Upper lobe of right lung (tissue), 1 donor: Measurements from ENCODE around the gene FGF4. TPM values are rescaled to one million over a fixed set of nuclear protein-coding genes. Genes with fewer than 3 reads are reported as not detected.

Experiments
- ATAC-seq: fragments of 200-7000 bp; cut with Tn5 transposase; one replicate; pipeline ENCODE4 v1.9.1; 2020; ENCODE audit warnings: mild to moderate bottlenecking, moderate library complexity
- DNase-seq: peaks from one replicate; pipeline ENCODE4 v3.0.0-alpha.2; 2020
- H3K27ac ChIP-seq: fragments of 200-600 bp; one replicate; pipeline ENCODE4 v1.8.0; 2022
- H3K27me3 ChIP-seq: fragments of 200-600 bp; one replicate; pipeline ENCODE4 v1.8.0; 2022; ENCODE audit warnings: mild to moderate bottlenecking
- H3K36me3 ChIP-seq: fragments of 200-600 bp; one replicate; pipeline ENCODE4 v1.8.0; 2022
- H3K4me1 ChIP-seq: fragments of 200-600 bp; one replicate; pipeline ENCODE4 v1.8.0; 2022
- H3K4me3 ChIP-seq: fragments of 200-600 bp; one replicate; pipeline ENCODE4 v1.8.0; 2022; ENCODE audit warnings: mild to moderate bottlenecking
- H3K9me3 ChIP-seq: fragments of 200-600 bp; one replicate; pipeline ENCODE4 v1.8.0; 2022
- intact Hi-C: fragments of 100-400 bp; cut with DNase I; formaldehyde crosslinking; loops from one replicate; pipeline ENCODE4 v1.11.0; 2022
- total RNA-seq: library from RNA; stranded (reverse); fragmentation: NEBNext Ultra II Directional; extraction: Animal tissue kit (Norgen Biotek cat#: 25700); gene quantifications from one replicate; pipeline ENCODE4 v1.2.1, GENCODE V29; 2021
- TF ChIP-seq, protein P1 (sequence below): fragments of 200-600 bp; IDR thresholded peaks from one replicate; pipeline ENCODE4 v1.8.0; 2022; ENCODE audit warnings: antibody characterized with exemption
- donor health status: DM: no; HTN: yes; CAD: no; lungs with severe emphysema.

The FGF4 gene
- total RNA-seq, 1 donor from 2014 or later: not detected

GRCh38 chr11:69819541-69820070, 44.5 kb upstream of the FGF4 start:
- peaks cover 75% of the 10 kb centered on the region for H3K27me3 ChIP-seq
- TF ChIP-seq, protein P1, sequence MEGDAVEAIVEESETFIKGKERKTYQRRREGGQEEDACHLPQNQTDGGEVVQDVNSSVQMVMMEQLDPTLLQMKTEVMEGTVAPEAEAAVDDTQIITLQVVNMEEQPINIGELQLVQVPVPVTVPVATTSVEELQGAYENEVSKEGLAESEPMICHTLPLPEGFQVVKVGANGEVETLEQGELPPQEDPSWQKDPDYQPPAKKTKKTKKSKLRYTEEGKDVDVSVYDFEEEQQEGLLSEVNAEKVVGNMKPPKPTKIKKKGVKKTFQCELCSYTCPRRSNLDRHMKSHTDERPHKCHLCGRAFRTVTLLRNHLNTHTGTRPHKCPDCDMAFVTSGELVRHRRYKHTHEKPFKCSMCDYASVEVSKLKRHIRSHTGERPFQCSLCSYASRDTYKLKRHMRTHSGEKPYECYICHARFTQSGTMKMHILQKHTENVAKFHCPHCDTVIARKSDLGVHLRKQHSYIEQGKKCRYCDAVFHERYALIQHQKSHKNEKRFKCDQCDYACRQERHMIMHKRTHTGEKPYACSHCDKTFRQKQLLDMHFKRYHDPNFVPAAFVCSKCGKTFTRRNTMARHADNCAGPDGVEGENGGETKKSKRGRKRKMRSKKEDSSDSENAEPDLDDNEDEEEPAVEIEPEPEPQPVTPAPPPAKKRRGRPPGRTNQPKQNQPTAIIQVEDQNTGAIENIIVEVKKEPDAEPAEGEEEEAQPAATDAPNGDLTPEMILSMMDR: no peak
- H3K27ac ChIP-seq: no peak overlapping the region
- intact Hi-C loops: no loop called here
- no peak overlapping the region for H3K4me3 ChIP-seq
- DNase-seq: no peak
- no peaks in the 10 kb centered on the region for H3K4me1 ChIP-seq
- H3K36me3 ChIP-seq: no peaks in the 10 kb centered on the region
- ATAC-seq: no peak
- H3K9me3 ChIP-seq: no peaks in the 10 kb centered on the region

- Histone ChIP-seq H3K4me1 (no peaks in the 10 kb centered on the region), H3K27me3 (peaks cover 75% of the 10 kb centered on the region), H3K36me3 (no peaks in the 10 kb centered on the region), H3K27ac (no peak within 1 kb of the TSS), H3K4me3 (no peak within 1 kb of the TSS), H3K9me3 (no peaks in the 10 kb centered on the region)
- DNase-seq (no peak), ATAC-seq (no peak)
- intact Hi-C loops: no loop called here
- TF ChIP-seq, protein P1: no peak
These were observed 43.7 kb upstream of the FGF4 start, which contains the start of gene FGF3 for GRCh38 chr11:69818603-69819441. Gene FGF3 (minus strand): TSS chr11:69819416. CDS start chr11:69818933, 483 bp downstream.

- TF ChIP-seq, protein P1: no peak
- peaks cover 74% of the 10 kb centered on the region for H3K27me3 ChIP-seq
- no peaks in the 10 kb centered on the region for H3K9me3 ChIP-seq
- H3K4me3 ChIP-seq: no peak overlapping the region
- no peaks in the 10 kb centered on the region for H3K4me1 ChIP-seq
- no peak overlapping the region for H3K27ac ChIP-seq
- intact Hi-C loops: no loop called here
- DNase-seq (no peak), ATAC-seq (no peak)
- H3K36me3 ChIP-seq: no peaks in the 10 kb centered on the region
These were observed 43.1 kb upstream of the FGF4 start for GRCh38 chr11:69818231-69818602.

DNA sequence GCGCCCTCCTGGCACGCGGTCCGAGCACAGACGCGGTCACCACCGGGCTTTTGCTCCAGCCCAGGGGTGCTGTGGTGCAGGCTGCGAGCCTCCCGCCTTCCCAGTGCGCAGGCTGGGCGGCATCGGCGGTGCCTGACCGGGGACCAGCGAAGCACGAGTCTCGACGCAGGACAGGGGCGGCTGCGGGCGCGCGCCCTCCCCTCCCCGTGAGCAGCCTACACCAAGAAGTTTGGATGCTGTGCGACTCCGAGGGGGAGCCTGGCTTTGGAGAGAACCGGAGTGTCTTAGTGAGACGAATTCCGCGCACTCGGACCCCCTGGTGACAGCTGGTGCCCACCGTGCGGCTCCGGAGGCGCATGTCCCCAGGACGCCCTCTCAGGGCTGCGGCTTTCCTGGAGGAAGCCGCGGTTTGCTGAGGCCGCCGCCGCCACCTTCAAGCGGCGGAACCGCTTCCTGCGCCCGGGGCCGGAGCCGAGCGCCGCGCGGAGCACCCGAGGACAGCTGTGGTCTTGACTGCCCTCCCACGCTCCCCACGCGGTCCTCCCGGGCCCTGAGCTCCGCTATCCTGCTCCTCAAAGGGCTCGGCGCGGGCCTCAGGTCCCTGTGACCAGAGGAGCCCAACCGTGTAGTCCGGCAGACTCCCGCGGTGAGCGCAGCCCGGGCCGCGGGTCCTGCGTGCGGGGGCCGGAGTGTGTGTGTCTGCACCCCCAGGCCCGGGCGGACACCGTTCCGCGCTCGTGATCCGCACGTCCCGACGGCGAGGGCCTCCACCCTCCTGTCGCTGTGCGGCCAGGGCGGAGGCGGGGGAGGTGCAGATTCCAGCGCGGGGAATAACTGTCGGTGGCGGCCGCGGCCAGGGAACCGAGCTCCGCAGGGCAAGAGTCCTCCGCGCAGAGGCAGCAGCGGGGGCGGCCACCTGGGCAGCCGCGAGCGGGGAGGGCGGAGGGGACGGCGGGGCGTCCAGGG, 42.4 kb upstream of the FGF4 start:
- H3K4me3 ChIP-seq: no peak overlapping the region
- intact Hi-C loops: no loop called here
- ATAC-seq: no peak
- H3K27ac ChIP-seq: no peak overlapping the region
- H3K4me1 ChIP-seq: no peaks in the 10 kb centered on the region
- DNase-seq: no peak
- no peaks in the 10 kb centered on the region for H3K36me3 ChIP-seq
- peaks cover 67% of the 10 kb centered on the region for H3K27me3 ChIP-seq
- H3K9me3 ChIP-seq: no peaks in the 10 kb centered on the region
- TF ChIP-seq, protein P1: no peak

GRCh38 chr11:69816671-69817070, 41.5 kb upstream of the FGF4 start:
- no peak for DNase-seq
- no peak for ATAC-seq
- H3K9me3 ChIP-seq: no peaks in the 10 kb centered on the region
- no peak overlapping the region for H3K27ac ChIP-seq
- peaks cover 60% of the 10 kb centered on the region for H3K27me3 ChIP-seq
- intact Hi-C loops: no loop called here
- H3K36me3 ChIP-seq: no peaks in the 10 kb centered on the region
- TF ChIP-seq, protein P1: no peak
- no peak overlapping the region for H3K4me3 ChIP-seq
- no peaks in the 10 kb centered on the region for H3K4me1 ChIP-seq
